ENCODE data around the gene KRT34. TPM values are rescaled to one million over a fixed set of nuclear protein-coding genes. Genes with fewer than 3 reads are reported as not detected.
"Not testable (repeated sequence)": the region's sequence is repeated elsewhere in the genome, so short reads cannot be mapped to it uniquely, and the experiment has no call there.

Gene KRT34
- total RNA-seq, 4 donors from 2014 or later, result not detected

GRCh38 chr17:41402161-41402560 lies 20.1 kb upstream of the KRT34 start:
- Histone ChIP-seq H3K4me1 (no peaks in the 10 kb centered on the region), H3K4me3 (no peak overlapping the region), H3K27ac (no peak overlapping the region), H3K9me3 (no peaks in the 10 kb centered on the region), H3K27me3 (no peaks in the 10 kb centered on the region), H3K36me3 (no peaks in the 10 kb centered on the region)
- DNase-seq, result no peak
- TF ChIP-seq, protein P1, sequence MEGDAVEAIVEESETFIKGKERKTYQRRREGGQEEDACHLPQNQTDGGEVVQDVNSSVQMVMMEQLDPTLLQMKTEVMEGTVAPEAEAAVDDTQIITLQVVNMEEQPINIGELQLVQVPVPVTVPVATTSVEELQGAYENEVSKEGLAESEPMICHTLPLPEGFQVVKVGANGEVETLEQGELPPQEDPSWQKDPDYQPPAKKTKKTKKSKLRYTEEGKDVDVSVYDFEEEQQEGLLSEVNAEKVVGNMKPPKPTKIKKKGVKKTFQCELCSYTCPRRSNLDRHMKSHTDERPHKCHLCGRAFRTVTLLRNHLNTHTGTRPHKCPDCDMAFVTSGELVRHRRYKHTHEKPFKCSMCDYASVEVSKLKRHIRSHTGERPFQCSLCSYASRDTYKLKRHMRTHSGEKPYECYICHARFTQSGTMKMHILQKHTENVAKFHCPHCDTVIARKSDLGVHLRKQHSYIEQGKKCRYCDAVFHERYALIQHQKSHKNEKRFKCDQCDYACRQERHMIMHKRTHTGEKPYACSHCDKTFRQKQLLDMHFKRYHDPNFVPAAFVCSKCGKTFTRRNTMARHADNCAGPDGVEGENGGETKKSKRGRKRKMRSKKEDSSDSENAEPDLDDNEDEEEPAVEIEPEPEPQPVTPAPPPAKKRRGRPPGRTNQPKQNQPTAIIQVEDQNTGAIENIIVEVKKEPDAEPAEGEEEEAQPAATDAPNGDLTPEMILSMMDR (IDR thresholded peaks at IDR 0.05), result no peak
- no peak for TF ChIP-seq POLR2A (IDR thresholded peaks at IDR 0.05)

DNA sequence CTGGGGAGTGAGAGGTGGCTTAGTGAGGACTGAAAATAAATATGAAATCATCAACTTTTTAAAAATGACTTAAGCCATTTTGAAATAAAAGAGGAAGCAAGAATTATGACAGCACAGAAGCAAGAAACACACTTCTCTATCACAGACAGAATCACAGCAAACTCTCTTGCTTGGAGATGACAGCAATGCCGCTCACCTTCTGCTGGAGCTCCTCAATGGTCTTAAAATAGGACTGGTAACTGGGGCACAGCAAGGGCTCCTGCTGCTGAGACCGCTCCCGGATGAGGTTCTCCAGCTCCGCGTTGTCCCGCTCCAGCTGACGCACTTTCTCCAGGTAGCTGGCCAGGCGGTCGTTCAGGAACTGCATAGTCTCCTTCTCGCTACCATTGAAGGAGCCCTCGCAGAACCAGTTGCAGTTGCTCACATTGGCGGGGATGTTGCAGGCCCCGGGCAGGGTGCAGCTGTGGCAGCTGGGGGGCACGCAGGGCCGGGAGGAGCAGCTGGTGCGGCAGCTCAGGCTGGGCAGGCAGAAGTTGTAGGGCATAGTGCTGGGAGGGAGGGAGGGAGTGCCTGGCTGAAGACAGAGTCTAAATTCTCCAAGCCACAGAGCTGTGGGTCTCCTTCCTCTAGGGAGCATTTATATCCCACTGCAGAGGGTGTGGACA lies 15.0 kb upstream of the KRT34 start, which contains the start of gene KRT31:
TSS of gene KRT31 (minus strand) at position 613 of the 665 bp plus-strand sequence. CDS start at position 544, 69 bp downstream.
- Histone ChIP-seq H3K36me3 (no peaks in the 10 kb centered on the region), H3K4me3 (no peak within 1 kb of the TSS), H3K9me3 (no peaks in the 10 kb centered on the region), H3K4me1 (no peaks in the 10 kb centered on the region), H3K27ac (no peak within 1 kb of the TSS), H3K27me3 (no peaks in the 10 kb centered on the region)
- no peak for DNase-seq
- TF ChIP-seq, protein P1 (IDR thresholded peaks at IDR 0.05), result no peak
- TF ChIP-seq POLR2A (IDR thresholded peaks at IDR 0.05), result no peak

- Histone ChIP-seq H3K27me3 (no peaks in the 10 kb centered on the region), H3K4me1 (no peaks in the 10 kb centered on the region), H3K36me3 (no peaks in the 10 kb centered on the region), H3K4me3 (no peak overlapping the region), H3K9me3 (no peaks in the 10 kb centered on the region), H3K27ac (no peak overlapping the region)
- TF ChIP-seq, protein P1 (IDR thresholded peaks at IDR 0.05), result no peak
- no peak for TF ChIP-seq POLR2A (IDR thresholded peaks at IDR 0.05)
- DNase-seq, result no peak
These were observed 14.2 kb upstream of the KRT34 start for GRCh38 chr17:41396340-41396739.

- no peak overlapping the region for H3K27ac ChIP-seq
- DNase-seq, result no peak
- no peaks in the 10 kb centered on the region for H3K9me3 ChIP-seq
- H3K4me1 ChIP-seq, result no peaks in the 10 kb centered on the region
- H3K4me3 ChIP-seq, result no peak overlapping the region
- H3K27me3 ChIP-seq, result no peaks in the 10 kb centered on the region
- no peaks in the 10 kb centered on the region for H3K36me3 ChIP-seq
- no peak for TF ChIP-seq POLR2A (IDR thresholded peaks at IDR 0.05)
- TF ChIP-seq, protein P1 (IDR thresholded peaks at IDR 0.05), result no peak
These were observed 13.5 kb upstream of the KRT34 start for GRCh38 chr17:41395611-41396010.

GRCh38 chr17:41395044-41395443 lies 12.9 kb upstream of the KRT34 start:
- not testable (repeated sequence) for H3K4me3 ChIP-seq, H3K36me3 ChIP-seq, DNase-seq, H3K27me3 ChIP-seq, H3K9me3 ChIP-seq, H3K4me1 ChIP-seq, H3K27ac ChIP-seq

GRCh38 chr17:41394254-41394996 lies 12.3 kb upstream of the KRT34 start:
- Histone ChIP-seq H3K36me3 (no peaks in the 10 kb centered on the region), H3K4me3 (no peak overlapping the region), H3K27me3 (no peaks in the 10 kb centered on the region), H3K27ac (no peak overlapping the region), H3K4me1 (no peaks in the 10 kb centered on the region), H3K9me3 (no peaks in the 10 kb centered on the region)
- DNase-seq, result no peak
- no peak for TF ChIP-seq POLR2A (IDR thresholded peaks at IDR 0.05)
- TF ChIP-seq, protein P1 (IDR thresholded peaks at IDR 0.05), result no peak
